ENCODE data around the gene STXBP4. TPM values are rescaled to one million over a fixed set of nuclear protein-coding genes. Genes with fewer than 3 reads are reported as not detected.

Gene STXBP4
- total RNA-seq, 4 donors from 2014 or later, result 7.3 to 35.0 (median 18.0) TPM

GRCh38 chr17:55216888-55217287, 248.3 kb downstream of the STXBP4 start:
- TF ChIP-seq CTCF (IDR thresholded peaks at IDR 0.05; ENCODE audit: low read depth), result no peak

GRCh38 chr17:55219459-55219858, 250.9 kb downstream of the STXBP4 start:
- TF ChIP-seq CTCF (IDR thresholded peaks at IDR 0.05; ENCODE audit: low read depth), result no peak

GRCh38 chr17:55219934-55220333, 251.4 kb downstream of the STXBP4 start:
- no peak for TF ChIP-seq CTCF (IDR thresholded peaks at IDR 0.05; ENCODE audit: low read depth)

Small RNAs within 50 kb of the gene (small RNA-seq; reads per million reads assigned to genes)
- gene AC007485.1, result not detected

Other genes with a start within 250 kb of the STXBP4 start
- 10 to 100 TPM; 10.7 to 15.9 (median 12.4) TPM for gene TOM1L1, start 67.9 kb upstream of the STXBP4 start, total RNA-seq
- 10 to 100 TPM; 31.8 to 46.1 (median 39.2) TPM for gene COX11, start 111 bp upstream of the STXBP4 start, total RNA-seq

All from subcutaneous adipose tissue (tissue), 4 donors.